GM23338 (cell line): ENCODE measurements around the gene OCA2. TPM values are rescaled to one million over a fixed set of nuclear protein-coding genes. Genes with fewer than 3 reads are reported as not detected.

Experiments used
- ATAC-seq: fragments of 200-7000 bp; cut with Tn5 transposase; 3 replicates; pipeline ENCODE4 v1.9.1; 2020
- DNase-seq: peaks from one replicate; pipeline ENCODE4 v3.0.0-alpha.2; 2015; ENCODE audit warnings: low spot score
- H2AFZ ChIP-seq: fragments of 200-600 bp; sonication (generic); 2 replicates; pipeline ENCODE4 v1.8.0; 2016; ENCODE audit warnings: antibody characterized with exemption, mild to moderate bottlenecking, moderate library complexity
- H3F3A ChIP-seq: fragments of 200-600 bp; sonication (generic); replicated peaks from 2 replicates; pipeline ENCODE4 v1.8.0; 2017; ENCODE audit warnings: antibody characterized with exemption, mixed run types, low read depth
- H3K27ac ChIP-seq: fragments of 200-600 bp; sonication (generic); 2 replicates; pipeline ENCODE4 v1.6.1; 2016; ENCODE audit warnings: low read depth
- H3K27me3 ChIP-seq: fragments of 200-600 bp; sonication (generic); 2 replicates; pipeline ENCODE4 v1.8.0; 2016; ENCODE audit warnings: mild to moderate bottlenecking, mixed run types, moderate library complexity; ENCODE audit not compliant: insufficient read depth
- H3K36me3 ChIP-seq: fragments of 200-600 bp; sonication (generic); 2 replicates; pipeline ENCODE4 v1.8.0; 2016; ENCODE audit warnings: mild to moderate bottlenecking; ENCODE audit not compliant: insufficient read depth
- H3K4me1 ChIP-seq: fragments of 200-600 bp; sonication (generic); 2 replicates; pipeline ENCODE4 v1.8.0; 2016; ENCODE audit warnings: mild to moderate bottlenecking, moderate library complexity; ENCODE audit not compliant: insufficient read depth
- H3K4me2 ChIP-seq: fragments of 200-600 bp; sonication (generic); 2 replicates; pipeline ENCODE4 v1.7.1; 2017; ENCODE audit warnings: mixed run types
- H3K4me3 ChIP-seq: fragments of 200-600 bp; sonication (generic); 2 replicates; pipeline ENCODE4 v1.6.1; 2016; ENCODE audit warnings: mixed run types
- H3K79me2 ChIP-seq: fragments of 200-600 bp; sonication (generic); replicated peaks from 2 replicates; pipeline ENCODE4 v1.8.0; 2017; ENCODE audit warnings: mild to moderate bottlenecking; ENCODE audit not compliant: insufficient read depth
- H3K9me2 ChIP-seq: fragments of 200-600 bp; sonication (generic); 2 replicates; pipeline ENCODE4 v1.8.0; 2017; ENCODE audit not compliant: insufficient read depth
- H4K20me1 ChIP-seq: fragments of 200-600 bp; sonication (generic); replicated peaks from 2 replicates; pipeline ENCODE4 v1.8.0; 2017; ENCODE audit warnings: mild to moderate bottlenecking; ENCODE audit not compliant: insufficient read depth
- H3K27ac Mint-ChIP-seq: 2 replicates; pipeline ENCODE4 v1.8.0; 2020; ENCODE audit warnings: inconsistent platforms, mild to moderate bottlenecking, moderate library complexity, mixed read lengths
- H3K27me3 Mint-ChIP-seq: 3 replicates; pipeline ENCODE4 v1.8.0; 2022; ENCODE audit warnings: low read depth, mild to moderate bottlenecking, moderate library complexity, mixed read lengths, inconsistent platforms; ENCODE audit not compliant: insufficient read depth, poor library complexity
- H3K36me3 Mint-ChIP-seq: 3 replicates; pipeline ENCODE4 v1.8.0; 2021; ENCODE audit warnings: low read depth, mild to moderate bottlenecking, inconsistent platforms, moderate library complexity, mixed read lengths
- H3K4me1 Mint-ChIP-seq: 3 replicates; pipeline ENCODE4 v1.8.0; 2020; ENCODE audit warnings: mild to moderate bottlenecking, inconsistent platforms, mixed read lengths
- H3K4me3 Mint-ChIP-seq: 3 replicates; pipeline ENCODE4 v1.8.0; 2021; ENCODE audit warnings: moderate library complexity, mild to moderate bottlenecking, inconsistent platforms, mixed read lengths
- H3K9me3 Mint-ChIP-seq: 3 replicates; pipeline ENCODE4 v1.8.0; 2020; ENCODE audit warnings: moderate library complexity, mild to moderate bottlenecking, inconsistent platforms, mixed read lengths
- CREB1 ChIP-seq: fragments of 250-450 bp; sonication (Bioruptor Pico); IDR thresholded peaks from 2 replicates; pipeline ENCODE4 v1.5.0; 2020; ENCODE audit warnings: low read depth, mild to moderate bottlenecking, moderate library complexity
- CTCF ChIP-seq, 2 experiments: fragments of 200-600 bp in 1 of 2; sonication (generic) in 1 of 2; conservative IDR thresholded peaks; 2 replicates each; pipeline versions ENCODE4 v1.5.1 to v1.6.1; 2016 to 2017; ENCODE audit warnings: antibody characterized with exemption in 2 of 2, low read depth in 2 of 2, mild to moderate bottlenecking in 2 of 2, moderate library complexity in 1 of 2
- EZH2phosphoT487 ChIP-seq: fragments of 200-600 bp; sonication (generic); IDR thresholded peaks from one replicate; pipeline ENCODE4 v1.8.1; 2018; ENCODE audit warnings: antibody characterized with exemption; ENCODE audit not compliant: unreplicated experiment
- JUNB ChIP-seq: IDR thresholded peaks from one replicate; pipeline ENCODE4 v1.6.1; 2016; ENCODE audit warnings: antibody characterized with exemption; ENCODE audit not compliant: unreplicated experiment
- NANOG ChIP-seq: IDR thresholded peaks from 2 replicates; pipeline ENCODE4 v1.6.1; 2016; ENCODE audit warnings: antibody characterized with exemption, borderline replicate concordance
- POLR2AphosphoS5 ChIP-seq: IDR thresholded peaks from 2 replicates; pipeline ENCODE4 v1.6.1; 2016; ENCODE audit warnings: antibody characterized with exemption, low read depth
- REST ChIP-seq: IDR thresholded peaks from one replicate; pipeline ENCODE4 v1.6.1; 2018; ENCODE audit warnings: antibody characterized with exemption; ENCODE audit not compliant: unreplicated experiment
- STAT1 ChIP-seq: IDR thresholded peaks from one replicate; pipeline ENCODE4 v1.6.1; 2016; ENCODE audit warnings: antibody characterized with exemption; ENCODE audit not compliant: unreplicated experiment
- ZNF114 ChIP-seq: fragments of 250-450 bp; sonication (Bioruptor Pico); IDR thresholded peaks from 2 replicates; pipeline ENCODE4 v1.5.0; 2020; ENCODE audit warnings: mild to moderate bottlenecking, moderate library complexity
- ZNF462 ChIP-seq: fragments of 250-450 bp; sonication (Bioruptor Pico); IDR thresholded peaks from 2 replicates; pipeline ENCODE4 v1.5.0; 2020; ENCODE audit warnings: mild to moderate bottlenecking, moderate library complexity
- polyA plus RNA-seq: library from polyadenylated mRNA; unstranded; fragments of >200 nt; fragmentation: Nextera tagmentation; extraction: Ambion mirVana; gene quantifications from 2 replicates; pipeline ENCODE4 v1.2.1, GENCODE V29; 2016
- total RNA-seq: library from RNA; depleted of rRNA; stranded (reverse); fragments of >200 nt; shearing (Covaris generic); gene quantifications from 2 replicates; pipeline ENCODE4 v1.2.3, GENCODE V29; 2014

The OCA2 gene
- total and polyA plus RNA-seq, 2 experiments from 2014 or later: 0.40 to 0.69 TPM

- TF ChIP-seq REST: no peak
- no peak for TF ChIP-seq STAT1
- no peak for TF ChIP-seq JUNB
- no peak for TF ChIP-seq POLR2AphosphoS5
Observed at GRCh38 chr15:28129231-28129848, 30.2 kb upstream of the OCA2 start (continued).

- no peak overlapping the region for H3K4me2 ChIP-seq
- H3K27ac ChIP-seq: no peak overlapping the region
- H3K4me1 ChIP-seq: peaks cover 8% of the 10 kb centered on the region
- H3K9me2 ChIP-seq: no peaks in the 10 kb centered on the region
- H3K4me3 ChIP-seq: no peak overlapping the region
- Mint-ChIP-seq H3K9me3 (no peaks in the 10 kb centered on the region), H3K4me1 (peaks cover 10% of the 10 kb centered on the region), H3K4me3 (no peak overlapping the region), H3K27ac (no peak overlapping the region), H3K27me3 (no peaks in the 10 kb centered on the region), H3K36me3 (peaks cover 75% of the 10 kb centered on the region)
- no peaks in the 10 kb centered on the region for H3F3A ChIP-seq
- no peaks in the 10 kb centered on the region for H3K27me3 ChIP-seq
- peaks cover 6% of the 10 kb centered on the region for H4K20me1 ChIP-seq
- peaks cover 6% of the 10 kb centered on the region; the same call in 1 of the 2 replicates for H3K36me3 ChIP-seq
- no peak overlapping the region for H2AFZ ChIP-seq
- DNase-seq: no peak
- ATAC-seq: no peak
- peaks cover 5% of the 10 kb centered on the region; the same call in 1 of the 2 replicates for H3K79me2 ChIP-seq
- TF ChIP-seq CREB1 (CRISPR knock-in tag): no peak
- no peak for TF ChIP-seq EZH2phosphoT487
- no peak for TF ChIP-seq CTCF (conservative IDR thresholded peaks at IDR 0.05; ENCODE audit: low read depth in 2 of 2)
- TF ChIP-seq NANOG: no peak
- no peak for TF ChIP-seq POLR2AphosphoS5
- no peak for TF ChIP-seq REST
- TF ChIP-seq ZNF114 (CRISPR knock-in tag): no peak
- no peak for TF ChIP-seq ZNF462 (CRISPR knock-in tag)
Observed at GRCh38 chr15:28128031-28128430, 28.9 kb upstream of the OCA2 start.
